Stimulated activated CD8-positive, alpha-beta memory T cell treated with anti-CD3 and anti-CD28 coated beads, Interleukin-12 subunit alpha, Interleukin-12 subunit beta, amount 100 ng/mL, for 24 hours (primary cell): ENCODE results near the gene SKA3.

Experiments
- DNase-seq: peaks from one replicate; pipeline ENCODE4 v3.0.0-alpha.2; 2020; ENCODE audit errors: extremely low read depth

Gene SKA3

GRCh38 chr13:21116141-21116540 lies 60.2 kb downstream of the SKA3 start:
- no peak for DNase-seq

GRCh38 chr13:21115231-21115630 lies 61.1 kb downstream of the SKA3 start:
- no peak for DNase-seq

GRCh38 chr13:21111546-21111945 lies 64.8 kb downstream of the SKA3 start:
- no peak for DNase-seq

- no peak for DNase-seq
These were observed 67.2 kb downstream of the SKA3 start for GRCh38 chr13:21109168-21109567.

- DNase-seq, result no peak
These were observed 70.3 kb downstream of the SKA3 start for GRCh38 chr13:21106089-21106488.

- DNase-seq, result no peak
These were observed 71.9 kb downstream of the SKA3 start for GRCh38 chr13:21104199-21105019.
